SK-N-SH (cell line): ENCODE data around the gene KCNB1. TPM values are rescaled to one million over a fixed set of nuclear protein-coding genes. Genes with fewer than 3 reads are reported as not detected.

Source experiments
- CTCF ChIA-PET: fragments of 300-600, 350-600 bp; formaldehyde crosslinking; extraction: SDS; loops from one replicate; lab custom pipeline; 2021; lab: Yijun Ruan, JAX
- POLR2A ChIA-PET: fragments of 350-600 bp; sonication (Branson Sonifier 250); formaldehyde crosslinking; extraction: SDS; loops from one replicate; lab custom pipeline; 2020; ENCODE audit warnings: antibody characterized with exemption, inconsistent platforms; lab: Yijun Ruan, JAX
- DNase-seq: peaks from one replicate; pipeline ENCODE4 v3.0.0; 2012
- H2AFZ ChIP-seq: fragments of 200-600 bp; sonication (generic); 2 replicates; pipeline ENCODE4 v1.8.1; 2016; ENCODE audit warnings: antibody characterized with exemption, mild to moderate bottlenecking, low read depth
- H3F3A ChIP-seq: fragments of 200-600 bp; sonication (generic); replicated peaks from 2 replicates; pipeline ENCODE3; 2016; ENCODE audit warnings: antibody characterized with exemption, mild to moderate bottlenecking; ENCODE audit not compliant: insufficient read depth
- H3K27ac ChIP-seq, 2 experiments: fragments of 200-500 bp in 1 of 2; fragments of 200-600 bp in 1 of 2; sonication (Bioruptor generic) in 1 of 2; sonication (generic), shearing (Covaris generic) in 1 of 2; 2 replicates each; pipeline versions ENCODE4 v1.5.1 to v1.6.1; 2014 to 2016; ENCODE audit warnings: low read depth in 2 of 2, inconsistent platforms in 1 of 2, low read length in 1 of 2, mild to moderate bottlenecking in 1 of 2, mixed read lengths in 1 of 2
- H3K27me3 ChIP-seq: fragments of 200-600 bp; sonication (generic), shearing (Covaris generic); 2 replicates; pipeline ENCODE4 v1.6.1; 2016; ENCODE audit warnings: mixed run types; ENCODE audit not compliant: insufficient read depth
- H3K36me3 ChIP-seq, 2 experiments: fragments of 200-500 bp in 1 of 2; fragments of 200-600 bp in 1 of 2; sonication (Bioruptor generic) in 1 of 2; sonication (generic) in 1 of 2; replicated peaks in 1 of 2; 2 replicates each; pipeline versions ENCODE3 to v1.5.1; 2014 to 2016; ENCODE audit warnings: low read length in 1 of 2, mild to moderate bottlenecking in 1 of 2; ENCODE audit not compliant: insufficient read depth in 2 of 2, control insufficient read depth in 1 of 2
- H3K4me1 ChIP-seq, 2 experiments: fragments of 200-500 bp in 1 of 2; fragments of 200-600 bp in 1 of 2; sonication (Bioruptor generic) in 1 of 2; sonication (generic), shearing (Covaris generic) in 1 of 2; 2 replicates each; pipeline versions ENCODE4 v1.5.1 to v1.6.1; 2014 to 2016; ENCODE audit warnings: low read depth in 1 of 2, low read length in 1 of 2, mixed run types in 1 of 2; ENCODE audit not compliant: insufficient read depth in 2 of 2, control insufficient read depth in 1 of 2
- H3K4me2 ChIP-seq: fragments of 200-600 bp; sonication (generic), shearing (Covaris generic); 2 replicates; pipeline ENCODE4 v1.6.1; 2017; ENCODE audit warnings: mixed run types
- H3K4me3 ChIP-seq, 2 experiments: fragments of 200-500 bp in 1 of 2; fragments of 200-600 bp in 1 of 2; sonication (Bioruptor generic) in 1 of 2; sonication (generic), shearing (Covaris generic) in 1 of 2; 2 replicates each; pipeline versions ENCODE4 v1.5.1 to v1.8.1; 2014 to 2016; ENCODE audit warnings: low read depth in 2 of 2, inconsistent platforms in 1 of 2, low read length in 1 of 2, mild to moderate bottlenecking in 1 of 2, mixed read lengths in 1 of 2, moderate library complexity in 1 of 2
- H3K79me2 ChIP-seq: fragments of 200-600 bp; sonication (generic); 2 replicates; pipeline ENCODE4 v1.8.1; 2017; ENCODE audit warnings: mild to moderate bottlenecking; ENCODE audit not compliant: insufficient read depth
- H3K9ac ChIP-seq: fragments of 200-600 bp; sonication (generic); 2 replicates; pipeline ENCODE4 v1.6.1; 2017; ENCODE audit warnings: mixed run types
- H3K9me2 ChIP-seq: fragments of 200-600 bp; sonication (generic); 2 replicates; pipeline ENCODE4 v1.6.1; 2017; ENCODE audit warnings: mixed run types
- H3K9me3 ChIP-seq: fragments of 200-600 bp; sonication (generic); 2 replicates; pipeline ENCODE4 v1.6.1; 2017; ENCODE audit warnings: mixed run types, mild to moderate bottlenecking, moderate library complexity
- H4K20me1 ChIP-seq: fragments of 200-600 bp; sonication (generic); 2 replicates; pipeline ENCODE4 v1.6.1; 2017; ENCODE audit warnings: mild to moderate bottlenecking, mixed run types; ENCODE audit not compliant: insufficient read depth
- FOSL2 ChIP-seq: IDR thresholded peaks from 2 replicates; pipeline ENCODE4 v1.4.0; 2012; ENCODE audit warnings: low read depth, mild to moderate bottlenecking, moderate library complexity, borderline replicate concordance
- FOXJ3 ChIP-seq: sonication (generic); formaldehyde crosslinking; IDR thresholded peaks from 2 replicates; pipeline ENCODE4 v1.5.1; 2020; ENCODE audit warnings: mild to moderate bottlenecking, missing genetic modification reagents
- GABPA ChIP-seq: IDR thresholded peaks from 2 replicates; pipeline ENCODE4 v1.4.0; 2012; ENCODE audit warnings: low read depth, mild to moderate bottlenecking
- IRF3 ChIP-seq: fragments of 150-350 bp; IDR thresholded peaks from 2 replicates; pipeline ENCODE4 v1.6.1; 2016; ENCODE audit warnings: mild to moderate bottlenecking, low read depth, low read length
- MEF2A ChIP-seq: IDR thresholded peaks from 2 replicates; pipeline ENCODE4 v1.4.0; 2012; ENCODE audit warnings: low read depth, borderline replicate concordance
- MXI1 ChIP-seq: IDR thresholded peaks from 2 replicates; pipeline ENCODE4 v1.6.1; 2012; ENCODE audit warnings: mild to moderate bottlenecking, low read depth, low read length, improper control_type of control experiment
- RFX5 ChIP-seq: IDR thresholded peaks from 2 replicates; pipeline ENCODE4 v1.6.1; 2012; ENCODE audit warnings: mild to moderate bottlenecking, improper control_type of control experiment, low read length
- SMC3 ChIP-seq: IDR thresholded peaks from 2 replicates; pipeline ENCODE4 v1.6.1; 2012; ENCODE audit warnings: low read depth, low read length, improper control_type of control experiment
- WGBS: methylation state at CpG from one replicate; pipeline ENCODE4 v1.1.6; 2017; ENCODE audit warnings: low lambda C conversion rate; 5-methylcytosine and 5-hydroxymethylcytosine counted together
- polyA plus RNA-seq, 3 experiments: library from polyadenylated mRNA; depleted of rRNA; stranded (reverse); fragments of >200 nt; gene quantifications; 2 replicates each; pipeline ENCODE4 v1.2.3, GENCODE V29; 2012
- TF ChIP-seq, protein P1 (sequence below): IDR thresholded peaks from 2 replicates; pipeline ENCODE4 v1.4.0; 2012; ENCODE audit warnings: low read depth, borderline replicate concordance
- TF ChIP-seq, protein P2 (sequence below): fragments of 200-600 bp; sonication (generic); IDR thresholded peaks from 2 replicates; pipeline ENCODE4 v1.6.1; 2017; ENCODE audit warnings: antibody characterized with exemption, mild to moderate bottlenecking, moderate library complexity

The KCNB1 gene
- polyA plus RNA-seq, 1 of the 3 experiments (the other 2 are of a cell fraction): 0.82 TPM

DNA sequence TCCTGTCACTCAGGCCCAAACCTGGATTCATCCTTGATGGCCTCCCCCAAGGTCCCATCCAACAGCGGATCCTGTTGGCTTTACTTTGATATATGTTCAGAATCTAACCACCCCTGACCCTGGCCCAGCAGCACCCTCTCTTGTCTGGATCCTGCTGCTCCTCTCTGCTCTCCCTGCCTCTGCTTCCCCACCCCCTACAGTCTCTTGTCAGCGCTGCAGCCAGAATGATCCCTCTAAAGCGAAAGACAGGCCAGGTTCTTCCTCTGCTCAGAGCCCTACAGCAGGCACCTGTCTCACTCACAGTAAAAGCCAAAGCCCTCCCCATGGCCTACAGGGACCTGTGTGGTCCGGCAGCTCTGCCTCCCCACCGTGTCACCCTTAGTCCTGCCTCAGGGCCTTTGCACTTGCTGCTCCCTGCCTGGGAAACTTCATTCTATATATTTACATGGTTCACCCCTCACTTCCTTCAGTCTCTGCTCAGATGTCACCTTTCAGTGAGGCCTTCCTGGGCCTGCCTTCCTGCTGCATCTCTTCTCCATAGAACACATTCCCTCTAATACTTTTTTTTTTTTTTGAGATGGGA lies 37.4 kb upstream of the KCNB1 start:
- no peak overlapping the region for H3K9ac ChIP-seq
- ChIA-PET POLR2A (no interaction called here), CTCF (interaction anchor here (1.3 to 15.8 kb wide), 7 partner anchors 11 to 187 kb away, joined by 3 to 317 read pairs (median 13); no protein-coding TSS in a partner anchor)

More for the DNA sequence above, 37.4 kb upstream of the KCNB1 start:
- 93% methylated on average over 5 of the region's 5 CpGs for WGBS
- TF ChIP-seq, protein P1, sequence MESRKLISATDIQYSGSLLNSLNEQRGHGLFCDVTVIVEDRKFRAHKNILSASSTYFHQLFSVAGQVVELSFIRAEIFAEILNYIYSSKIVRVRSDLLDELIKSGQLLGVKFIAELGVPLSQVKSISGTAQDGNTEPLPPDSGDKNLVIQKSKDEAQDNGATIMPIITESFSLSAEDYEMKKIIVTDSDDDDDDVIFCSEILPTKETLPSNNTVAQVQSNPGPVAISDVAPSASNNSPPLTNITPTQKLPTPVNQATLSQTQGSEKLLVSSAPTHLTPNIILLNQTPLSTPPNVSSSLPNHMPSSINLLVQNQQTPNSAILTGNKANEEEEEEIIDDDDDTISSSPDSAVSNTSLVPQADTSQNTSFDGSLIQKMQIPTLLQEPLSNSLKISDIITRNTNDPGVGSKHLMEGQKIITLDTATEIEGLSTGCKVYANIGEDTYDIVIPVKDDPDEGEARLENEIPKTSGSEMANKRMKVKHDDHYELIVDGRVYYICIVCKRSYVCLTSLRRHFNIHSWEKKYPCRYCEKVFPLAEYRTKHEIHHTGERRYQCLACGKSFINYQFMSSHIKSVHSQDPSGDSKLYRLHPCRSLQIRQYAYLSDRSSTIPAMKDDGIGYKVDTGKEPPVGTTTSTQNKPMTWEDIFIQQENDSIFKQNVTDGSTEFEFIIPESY: no peak
- TF ChIP-seq SMC3 (no peak), RFX5 (no peak), FOSL2 (no peak), GABPA (no peak), FOXJ3 (CRISPR knock-in tag) (no peak), MXI1 (no peak), MEF2A (no peak), IRF3 (no peak)
- TF ChIP-seq, protein P2, sequence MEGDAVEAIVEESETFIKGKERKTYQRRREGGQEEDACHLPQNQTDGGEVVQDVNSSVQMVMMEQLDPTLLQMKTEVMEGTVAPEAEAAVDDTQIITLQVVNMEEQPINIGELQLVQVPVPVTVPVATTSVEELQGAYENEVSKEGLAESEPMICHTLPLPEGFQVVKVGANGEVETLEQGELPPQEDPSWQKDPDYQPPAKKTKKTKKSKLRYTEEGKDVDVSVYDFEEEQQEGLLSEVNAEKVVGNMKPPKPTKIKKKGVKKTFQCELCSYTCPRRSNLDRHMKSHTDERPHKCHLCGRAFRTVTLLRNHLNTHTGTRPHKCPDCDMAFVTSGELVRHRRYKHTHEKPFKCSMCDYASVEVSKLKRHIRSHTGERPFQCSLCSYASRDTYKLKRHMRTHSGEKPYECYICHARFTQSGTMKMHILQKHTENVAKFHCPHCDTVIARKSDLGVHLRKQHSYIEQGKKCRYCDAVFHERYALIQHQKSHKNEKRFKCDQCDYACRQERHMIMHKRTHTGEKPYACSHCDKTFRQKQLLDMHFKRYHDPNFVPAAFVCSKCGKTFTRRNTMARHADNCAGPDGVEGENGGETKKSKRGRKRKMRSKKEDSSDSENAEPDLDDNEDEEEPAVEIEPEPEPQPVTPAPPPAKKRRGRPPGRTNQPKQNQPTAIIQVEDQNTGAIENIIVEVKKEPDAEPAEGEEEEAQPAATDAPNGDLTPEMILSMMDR: no peak
- no peaks in the 10 kb centered on the region for H3F3A ChIP-seq
- H4K20me1 ChIP-seq: no peaks in the 10 kb centered on the region
- H3K4me2 ChIP-seq: no peak overlapping the region
- no peak overlapping the region for H3K4me3 ChIP-seq
- H3K4me1 ChIP-seq: no peaks in the 10 kb centered on the region
- no peak overlapping the region for H3K27ac ChIP-seq
- H3K9me3 ChIP-seq: no peaks in the 10 kb centered on the region
- DNase-seq: no peak
- no peak overlapping the region for H2AFZ ChIP-seq
- H3K27me3 ChIP-seq: no peaks in the 10 kb centered on the region
- H3K9me2 ChIP-seq: no peaks in the 10 kb centered on the region
- H3K36me3 ChIP-seq: no peaks in the 10 kb centered on the region
- no peaks in the 10 kb centered on the region for H3K79me2 ChIP-seq
